MV-4-11 (cell line): ENCODE results near the gene ITIH6.
"Not testable (repeated sequence)": the region's sequence is repeated elsewhere in the genome, so short reads cannot be mapped to it uniquely, and the experiment has no call there.

Experiments used
- DNase-seq: peaks from one replicate; lab custom pipeline; 2025; lab: John Stamatoyannopoulos, UW

Gene ITIH6

GRCh38 chrX:54799046-54799445 lies 991 bp upstream of the ITIH6 start:
- no peak for DNase-seq

- no peak for DNase-seq
Observed at GRCh38 chrX:54794795-54795194, 3.3 kb downstream of the ITIH6 start.

- no peak for DNase-seq
Observed at GRCh38 chrX:54794028-54794427, 4.0 kb downstream of the ITIH6 start.

- DNase-seq = not testable (repeated sequence)
Observed at GRCh38 chrX:54789405-54789804, 8.7 kb downstream of the ITIH6 start.

GRCh38 chrX:54788446-54788845 lies 9.6 kb downstream of the ITIH6 start:
- DNase-seq = no peak

- DNase-seq = no peak
Observed at GRCh38 chrX:54786967-54787366, 11.1 kb downstream of the ITIH6 start.

- DNase-seq = no peak
Observed at GRCh38 chrX:54785901-54786300, 12.2 kb downstream of the ITIH6 start.

- DNase-seq = no peak
Observed at GRCh38 chrX:54776987-54777672, 20.9 kb downstream of the ITIH6 start.

GRCh38 chrX:54776061-54776460 lies 22.0 kb downstream of the ITIH6 start:
- DNase-seq = no peak

- not testable (repeated sequence) for DNase-seq
Observed at GRCh38 chrX:54774391-54775094, 23.5 kb downstream of the ITIH6 start.

GRCh38 chrX:54758114-54759055 lies 39.7 kb downstream of the ITIH6 start:
- no peak for DNase-seq

- DNase-seq = no peak
Observed at GRCh38 chrX:54754854-54755253, 43.2 kb downstream of the ITIH6 start.

GRCh38 chrX:54748626-54749025 lies 49.4 kb downstream of the ITIH6 start:
- no peak for DNase-seq

GRCh38 chrX:54747733-54748393 lies 50.2 kb downstream of the ITIH6 start:
- DNase-seq = no peak

GRCh38 chrX:54746928-54747327 lies 51.1 kb downstream of the ITIH6 start:
- DNase-seq = no peak

GRCh38 chrX:54745676-54746075 lies 52.4 kb downstream of the ITIH6 start:
- no peak for DNase-seq

- DNase-seq = not testable (repeated sequence)
Observed at GRCh38 chrX:54738567-54738966, 59.5 kb downstream of the ITIH6 start.

- not testable (repeated sequence) for DNase-seq
Observed at GRCh38 chrX:54736298-54736942, 61.6 kb downstream of the ITIH6 start.

- DNase-seq = no peak
Observed at GRCh38 chrX:54721424-54721823, 76.6 kb downstream of the ITIH6 start.

GRCh38 chrX:54715621-54716020 lies 82.4 kb downstream of the ITIH6 start:
- DNase-seq = no peak

- DNase-seq = no peak
Observed at GRCh38 chrX:54714424-54714823, 83.6 kb downstream of the ITIH6 start.
